Tibial artery (tissue), 4 donors: ENCODE data around the gene XIRP2.

Experiments used
- DNase-seq, 2 donors: peaks; one replicate each; pipeline ENCODE4 v3.0.0-alpha.2; 2019
- H3K27ac ChIP-seq, 2 donors: fragments of 200-600 bp; sonication (generic) in 1 of 2; 1 replicate in 1 of 2; 2 replicates in 1 of 2; pipeline ENCODE4 v1.5.1; 2018 to 2019; ENCODE audit warnings: mild to moderate bottlenecking in 1 of 2
- H3K27me3 ChIP-seq, 2 donors: fragments of 200-600 bp; sonication (generic) in 1 of 2; one replicate each; pipeline versions ENCODE4 v1.5.1 to v1.6.0; 2016 to 2019
- H3K36me3 ChIP-seq, 3 donors: fragments of 200-600 bp; sonication (generic) in 2 of 3; one replicate each; pipeline ENCODE4 v1.5.1; 2016 to 2019; ENCODE audit warnings: mild to moderate bottlenecking in 2 of 3
- H3K4me1 ChIP-seq, 4 donors: fragments of 200-600 bp; sonication (generic) in 2 of 4; 1 replicate in 3 of 4; 2 replicates in 1 of 4; pipeline ENCODE4 v1.5.1; 2016 to 2019
- H3K4me3 ChIP-seq, 2 donors: fragments of 200-600 bp; sonication (generic) in 1 of 2; 1 replicate in 1 of 2; 2 replicates in 1 of 2; pipeline ENCODE4 v1.5.1; 2018 to 2019; ENCODE audit warnings: mild to moderate bottlenecking in 2 of 2
- H3K9me3 ChIP-seq, 3 donors: fragments of 200-600 bp; sonication (generic) in 1 of 3; one replicate each; pipeline ENCODE4 v1.5.1; 2016 to 2019
- intact Hi-C: fragments of 100-400 bp; cut with DNase I; formaldehyde crosslinking; loops from one replicate; pipeline ENCODE4 v1.15.0; 2023; ENCODE audit warnings: low total_unique reads
- TF ChIP-seq, protein P1 (sequence below), 2 experiments: fragments of 200-600 bp in 1 of 2; fragments of 450-650 bp in 1 of 2; IDR thresholded peaks; one replicate each; pipeline ENCODE4 v1.5.1; 2017 to 2019; ENCODE audit warnings: antibody characterized with exemption in 2 of 2, mild to moderate bottlenecking in 1 of 2, moderate library complexity in 1 of 2

The XIRP2 gene

DNA sequence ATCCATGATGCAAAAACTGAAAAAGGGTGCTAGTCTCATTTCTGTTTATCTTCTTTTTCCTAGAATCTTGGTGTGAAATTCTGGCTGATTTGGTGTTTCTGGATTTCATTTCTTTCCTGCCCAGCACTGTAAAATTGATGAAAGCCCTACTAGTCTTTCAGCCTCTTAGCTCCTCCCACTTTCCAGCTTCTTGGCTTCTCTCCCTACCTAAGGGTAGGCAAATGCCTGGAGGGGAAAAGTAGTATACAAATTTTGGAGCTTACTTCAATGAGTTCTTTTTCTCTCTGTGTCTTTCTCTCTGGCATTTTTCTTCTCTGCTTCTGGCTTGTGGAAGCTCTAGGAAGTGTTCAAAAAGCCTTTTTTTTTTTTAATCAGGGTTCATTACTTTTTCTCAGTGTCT lies 160.5 kb downstream of the XIRP2 start:
- Histone ChIP-seq H3K4me1 (no peaks in the 10 kb centered on the region), H3K4me3 (no peak overlapping the region), H3K27ac (no peak overlapping the region), H3K27me3 (no peaks in the 10 kb centered on the region), H3K36me3 (no peaks in the 10 kb centered on the region), H3K9me3 (no peaks in the 10 kb centered on the region)
- intact Hi-C loops: no loop called here
- no peak for DNase-seq
- TF ChIP-seq, protein P1, sequence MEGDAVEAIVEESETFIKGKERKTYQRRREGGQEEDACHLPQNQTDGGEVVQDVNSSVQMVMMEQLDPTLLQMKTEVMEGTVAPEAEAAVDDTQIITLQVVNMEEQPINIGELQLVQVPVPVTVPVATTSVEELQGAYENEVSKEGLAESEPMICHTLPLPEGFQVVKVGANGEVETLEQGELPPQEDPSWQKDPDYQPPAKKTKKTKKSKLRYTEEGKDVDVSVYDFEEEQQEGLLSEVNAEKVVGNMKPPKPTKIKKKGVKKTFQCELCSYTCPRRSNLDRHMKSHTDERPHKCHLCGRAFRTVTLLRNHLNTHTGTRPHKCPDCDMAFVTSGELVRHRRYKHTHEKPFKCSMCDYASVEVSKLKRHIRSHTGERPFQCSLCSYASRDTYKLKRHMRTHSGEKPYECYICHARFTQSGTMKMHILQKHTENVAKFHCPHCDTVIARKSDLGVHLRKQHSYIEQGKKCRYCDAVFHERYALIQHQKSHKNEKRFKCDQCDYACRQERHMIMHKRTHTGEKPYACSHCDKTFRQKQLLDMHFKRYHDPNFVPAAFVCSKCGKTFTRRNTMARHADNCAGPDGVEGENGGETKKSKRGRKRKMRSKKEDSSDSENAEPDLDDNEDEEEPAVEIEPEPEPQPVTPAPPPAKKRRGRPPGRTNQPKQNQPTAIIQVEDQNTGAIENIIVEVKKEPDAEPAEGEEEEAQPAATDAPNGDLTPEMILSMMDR (IDR thresholded peaks at IDR 0.05): no peak

DNA sequence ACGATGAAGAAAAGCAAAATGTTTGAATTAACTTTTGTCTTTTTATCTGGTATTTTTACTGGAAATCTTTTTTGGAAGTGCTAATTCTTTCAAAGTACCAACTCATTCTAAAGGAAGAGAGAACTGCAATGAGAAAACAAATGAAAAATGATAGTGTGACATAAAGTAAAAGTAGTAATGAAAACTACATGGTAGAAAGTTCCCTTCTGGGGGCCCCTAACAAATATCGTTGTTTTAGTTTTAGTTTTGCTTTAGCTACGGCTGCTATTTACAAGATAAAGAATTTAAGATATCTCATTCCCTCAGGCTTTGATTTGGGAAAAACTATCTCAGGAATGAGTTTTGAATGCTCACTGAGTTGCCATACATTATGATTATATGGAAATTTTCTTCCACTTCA lies 161.4 kb downstream of the XIRP2 start:
- Histone ChIP-seq H3K27ac (no peak overlapping the region), H3K4me1 (no peaks in the 10 kb centered on the region), H3K36me3 (no peaks in the 10 kb centered on the region), H3K27me3 (no peaks in the 10 kb centered on the region), H3K9me3 (no peaks in the 10 kb centered on the region), H3K4me3 (no peak overlapping the region)
- no peak for DNase-seq
- intact Hi-C loops: no loop called here
- TF ChIP-seq, protein P1 (IDR thresholded peaks at IDR 0.05): no peak

DNA sequence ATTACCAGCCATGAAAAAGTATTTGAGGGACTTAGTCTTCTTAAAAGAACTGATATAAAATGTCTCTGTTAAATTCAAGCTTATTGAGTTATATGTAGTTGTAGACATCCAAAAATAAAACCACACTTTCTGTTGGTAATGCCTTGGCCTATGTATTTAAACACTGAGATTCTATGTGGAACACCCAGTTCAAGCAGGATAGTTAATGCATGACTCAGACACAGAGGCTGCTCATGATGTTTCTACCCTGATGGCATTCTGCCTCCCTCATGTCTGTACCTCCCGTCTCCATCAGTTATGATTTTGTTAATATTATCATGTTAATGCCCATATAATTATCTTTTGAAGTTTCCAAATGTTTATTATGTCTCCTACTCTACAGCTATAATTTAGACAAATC lies 164.5 kb downstream of the XIRP2 start:
- Histone ChIP-seq H3K27me3 (no peaks in the 10 kb centered on the region), H3K9me3 (no peaks in the 10 kb centered on the region), H3K36me3 (no peaks in the 10 kb centered on the region), H3K27ac (no peak overlapping the region), H3K4me3 (no peak overlapping the region), H3K4me1 (no peaks in the 10 kb centered on the region)
- intact Hi-C loops: no loop called here
- TF ChIP-seq, protein P1 (IDR thresholded peaks at IDR 0.05): no peak
- DNase-seq: no peak

DNA sequence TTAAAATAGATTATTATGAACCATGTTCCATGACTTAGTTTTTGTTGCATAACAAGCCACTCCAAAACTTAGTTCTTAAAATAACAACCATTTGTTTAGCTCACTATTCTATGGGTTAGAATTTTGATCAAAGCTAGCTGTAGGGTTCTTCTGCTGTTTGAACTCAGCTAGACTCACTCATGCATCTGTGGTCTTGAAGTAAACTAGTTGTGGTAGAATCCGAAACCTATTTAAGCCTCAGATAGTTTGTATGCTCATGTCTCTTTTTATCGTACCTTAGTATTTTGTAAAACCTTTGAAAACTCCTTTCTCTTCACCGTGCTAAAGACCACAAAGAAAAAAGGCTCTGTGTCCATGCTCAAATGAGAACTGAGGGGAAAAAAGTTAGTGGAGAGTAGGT lies 166.6 kb downstream of the XIRP2 start:
- Histone ChIP-seq H3K27me3 (no peaks in the 10 kb centered on the region), H3K4me1 (no peaks in the 10 kb centered on the region), H3K4me3 (no peak overlapping the region), H3K36me3 (no peaks in the 10 kb centered on the region), H3K27ac (no peak overlapping the region), H3K9me3 (no peaks in the 10 kb centered on the region)
- intact Hi-C loops: no loop called here
- TF ChIP-seq, protein P1 (IDR thresholded peaks at IDR 0.05): no peak
- no peak for DNase-seq

DNA sequence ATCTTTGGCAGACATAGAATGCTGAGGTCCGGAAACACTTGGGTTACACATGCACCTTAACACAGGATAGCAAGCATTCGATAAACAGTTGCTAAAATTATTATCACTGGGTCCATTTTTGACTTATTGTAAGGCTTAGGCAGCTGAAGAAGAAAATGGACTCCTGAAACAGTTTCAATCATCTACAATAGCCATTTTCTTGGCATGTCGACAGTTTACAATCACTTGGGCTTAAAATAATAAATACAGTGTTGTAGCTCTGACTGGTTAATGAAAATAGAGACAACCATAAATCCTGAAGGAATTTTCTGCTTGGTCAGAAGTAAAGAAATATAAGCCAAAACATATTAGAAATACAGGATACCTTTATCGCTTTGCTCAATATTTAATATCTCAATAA lies 169.2 kb downstream of the XIRP2 start:
- TF ChIP-seq, protein P1 (IDR thresholded peaks at IDR 0.05): no peak

DNA sequence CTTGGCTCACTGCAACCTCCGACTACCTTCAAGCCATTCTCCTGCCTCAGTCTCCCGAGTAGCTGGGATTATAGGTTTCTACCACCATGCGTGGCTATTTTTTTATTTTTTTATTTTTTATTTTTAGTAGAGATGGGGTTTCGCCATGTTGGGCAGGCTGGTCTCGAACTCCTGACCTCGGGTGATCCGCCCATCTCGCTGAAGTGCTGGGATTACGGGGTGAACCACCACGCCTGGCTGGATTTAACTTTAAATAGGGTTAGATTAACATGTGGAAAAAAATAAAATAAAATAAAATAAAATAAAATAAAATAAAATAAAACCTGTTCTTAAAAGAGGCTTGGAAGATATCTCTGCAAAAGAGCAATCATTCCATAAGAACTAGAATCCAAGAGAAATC lies 170.9 kb downstream of the XIRP2 start:
- TF ChIP-seq, protein P1 (IDR thresholded peaks at IDR 0.05): no peak
- Histone ChIP-seq H3K4me3 (no peak overlapping the region), H3K9me3 (no peaks in the 10 kb centered on the region), H3K4me1 (no peaks in the 10 kb centered on the region), H3K27ac (no peak overlapping the region), H3K36me3 (no peaks in the 10 kb centered on the region), H3K27me3 (no peaks in the 10 kb centered on the region)
- DNase-seq: no peak
- intact Hi-C loops: no loop called here

More for the DNA sequence above, 169.2 kb downstream of the XIRP2 start:
- no peak for DNase-seq
- Histone ChIP-seq H3K27ac (no peak overlapping the region), H3K4me3 (no peak overlapping the region), H3K36me3 (no peaks in the 10 kb centered on the region), H3K9me3 (no peaks in the 10 kb centered on the region), H3K27me3 (no peaks in the 10 kb centered on the region), H3K4me1 (no peaks in the 10 kb centered on the region)
- intact Hi-C loops: no loop called here
